Measurements from ENCODE around the gene HERC3. TPM values are rescaled to one million over a fixed set of nuclear protein-coding genes. Genes with fewer than 3 reads are reported as not detected.

The HERC3 gene
- total and polyA plus RNA-seq, 2 of the 13 experiments (the other 11 are each of a cell fraction or from before 2014, with no cell fraction given) = 3.8 to 6.2 TPM

DNA sequence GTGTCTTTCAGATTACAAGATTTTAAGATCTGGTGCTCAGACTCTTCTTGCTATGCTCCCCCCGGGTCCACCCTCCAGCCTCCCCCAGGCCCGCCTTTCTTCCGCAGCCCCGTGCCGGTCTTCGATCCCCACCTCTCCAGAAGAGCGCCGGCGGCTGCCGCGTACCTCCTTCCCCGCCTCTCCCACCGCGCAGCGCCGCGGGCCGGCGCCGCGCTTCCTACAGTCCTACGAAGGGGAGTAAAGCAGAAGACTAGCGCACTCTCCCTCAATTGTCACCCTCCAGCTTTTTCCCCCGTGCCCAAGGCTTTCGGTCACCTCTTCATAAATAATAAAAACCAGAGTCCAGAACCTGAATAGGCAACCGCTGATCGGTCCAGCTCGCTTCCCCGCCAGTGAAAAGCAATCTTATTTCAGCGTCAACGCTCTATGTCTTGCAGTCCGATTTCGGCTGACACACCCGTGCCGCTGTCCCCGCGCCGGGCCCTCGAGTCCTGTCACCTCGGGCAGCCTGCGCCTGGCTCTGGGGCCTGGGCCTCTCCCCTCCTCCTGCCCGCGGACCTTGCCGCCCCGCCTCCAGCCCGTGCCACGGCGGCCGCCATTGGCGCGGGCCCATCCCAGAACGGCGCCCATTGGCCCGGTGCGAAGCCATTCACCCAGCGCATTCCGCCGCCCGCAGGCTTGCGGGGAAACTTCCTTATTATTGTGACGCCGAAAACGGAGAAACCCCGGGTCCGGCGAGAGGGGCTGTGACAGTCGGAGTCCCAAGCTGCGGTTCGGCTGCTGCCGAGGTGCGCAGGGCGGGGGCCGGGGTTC is at the start of gene HERC3 (continued):
- TF ChIP-seq, protein P1, sequence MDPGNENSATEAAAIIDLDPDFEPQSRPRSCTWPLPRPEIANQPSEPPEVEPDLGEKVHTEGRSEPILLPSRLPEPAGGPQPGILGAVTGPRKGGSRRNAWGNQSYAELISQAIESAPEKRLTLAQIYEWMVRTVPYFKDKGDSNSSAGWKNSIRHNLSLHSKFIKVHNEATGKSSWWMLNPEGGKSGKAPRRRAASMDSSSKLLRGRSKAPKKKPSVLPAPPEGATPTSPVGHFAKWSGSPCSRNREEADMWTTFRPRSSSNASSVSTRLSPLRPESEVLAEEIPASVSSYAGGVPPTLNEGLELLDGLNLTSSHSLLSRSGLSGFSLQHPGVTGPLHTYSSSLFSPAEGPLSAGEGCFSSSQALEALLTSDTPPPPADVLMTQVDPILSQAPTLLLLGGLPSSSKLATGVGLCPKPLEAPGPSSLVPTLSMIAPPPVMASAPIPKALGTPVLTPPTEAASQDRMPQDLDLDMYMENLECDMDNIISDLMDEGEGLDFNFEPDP (CRISPR knock-in tag; conservative IDR thresholded peaks at IDR 0.05) = no peak
- TF ChIP-seq NFKB2 (CRISPR knock-in tag; IDR thresholded peaks at IDR 0.05; ENCODE audit: borderline replicate concordance) = 0 out of 2 replicates have a peak, but pooled peaks have one; percentile 37
- no peak for TF ChIP-seq MAFF (IDR thresholded peaks at IDR 0.05; ENCODE audit: low read depth, low read length)
- no peak for TF ChIP-seq RBM22 (optimal IDR thresholded peaks at IDR 0.05; ENCODE audit: low read length)
- TF ChIP-seq, protein P2, sequence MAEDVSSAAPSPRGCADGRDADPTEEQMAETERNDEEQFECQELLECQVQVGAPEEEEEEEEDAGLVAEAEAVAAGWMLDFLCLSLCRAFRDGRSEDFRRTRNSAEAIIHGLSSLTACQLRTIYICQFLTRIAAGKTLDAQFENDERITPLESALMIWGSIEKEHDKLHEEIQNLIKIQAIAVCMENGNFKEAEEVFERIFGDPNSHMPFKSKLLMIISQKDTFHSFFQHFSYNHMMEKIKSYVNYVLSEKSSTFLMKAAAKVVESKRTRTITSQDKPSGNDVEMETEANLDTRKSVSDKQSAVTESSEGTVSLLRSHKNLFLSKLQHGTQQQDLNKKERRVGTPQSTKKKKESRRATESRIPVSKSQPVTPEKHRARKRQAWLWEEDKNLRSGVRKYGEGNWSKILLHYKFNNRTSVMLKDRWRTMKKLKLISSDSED (CRISPR knock-in tag; IDR thresholded peaks at IDR 0.05) = no peak
- TF ChIP-seq ZNF546 (CRISPR knock-in tag; conservative IDR thresholded peaks at IDR 0.05) = no peak
- 0 out of 2 replicates have a peak, but pooled peaks have one; percentile 8 for TF ChIP-seq POGZ (CRISPR knock-in tag; IDR thresholded peaks at IDR 0.05)
- no peak for TF ChIP-seq TRIM24 (CRISPR knock-in tag; IDR thresholded peaks at IDR 0.05)
- no peak for TF ChIP-seq ZUFSP (CRISPR knock-in tag; IDR thresholded peaks at IDR 0.05; ENCODE audit: borderline replicate concordance)
- TF ChIP-seq, protein P3, sequence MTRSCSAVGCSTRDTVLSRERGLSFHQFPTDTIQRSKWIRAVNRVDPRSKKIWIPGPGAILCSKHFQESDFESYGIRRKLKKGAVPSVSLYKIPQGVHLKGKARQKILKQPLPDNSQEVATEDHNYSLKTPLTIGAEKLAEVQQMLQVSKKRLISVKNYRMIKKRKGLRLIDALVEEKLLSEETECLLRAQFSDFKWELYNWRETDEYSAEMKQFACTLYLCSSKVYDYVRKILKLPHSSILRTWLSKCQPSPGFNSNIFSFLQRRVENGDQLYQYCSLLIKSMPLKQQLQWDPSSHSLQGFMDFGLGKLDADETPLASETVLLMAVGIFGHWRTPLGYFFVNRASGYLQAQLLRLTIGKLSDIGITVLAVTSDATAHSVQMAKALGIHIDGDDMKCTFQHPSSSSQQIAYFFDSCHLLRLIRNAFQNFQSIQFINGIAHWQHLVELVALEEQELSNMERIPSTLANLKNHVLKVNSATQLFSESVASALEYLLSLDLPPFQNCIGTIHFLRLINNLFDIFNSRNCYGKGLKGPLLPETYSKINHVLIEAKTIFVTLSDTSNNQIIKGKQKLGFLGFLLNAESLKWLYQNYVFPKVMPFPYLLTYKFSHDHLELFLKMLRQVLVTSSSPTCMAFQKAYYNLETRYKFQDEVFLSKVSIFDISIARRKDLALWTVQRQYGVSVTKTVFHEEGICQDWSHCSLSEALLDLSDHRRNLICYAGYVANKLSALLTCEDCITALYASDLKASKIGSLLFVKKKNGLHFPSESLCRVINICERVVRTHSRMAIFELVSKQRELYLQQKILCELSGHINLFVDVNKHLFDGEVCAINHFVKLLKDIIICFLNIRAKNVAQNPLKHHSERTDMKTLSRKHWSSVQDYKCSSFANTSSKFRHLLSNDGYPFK (CRISPR knock-in tag; IDR thresholded peaks at IDR 0.05; ENCODE audit: borderline replicate concordance) = peak; percentile 70
- TF ChIP-seq ZFP62 (CRISPR knock-in tag; IDR thresholded peaks at IDR 0.05) = no peak
- peak; percentile 41; the same call in 1 of the 2 replicates for TF ChIP-seq MED1 (CRISPR knock-in tag; IDR thresholded peaks at IDR 0.05)
- TF ChIP-seq HOXA3 (CRISPR knock-in tag; IDR thresholded peaks at IDR 0.05) = peak; percentile 61
- TF ChIP-seq, protein P4, sequence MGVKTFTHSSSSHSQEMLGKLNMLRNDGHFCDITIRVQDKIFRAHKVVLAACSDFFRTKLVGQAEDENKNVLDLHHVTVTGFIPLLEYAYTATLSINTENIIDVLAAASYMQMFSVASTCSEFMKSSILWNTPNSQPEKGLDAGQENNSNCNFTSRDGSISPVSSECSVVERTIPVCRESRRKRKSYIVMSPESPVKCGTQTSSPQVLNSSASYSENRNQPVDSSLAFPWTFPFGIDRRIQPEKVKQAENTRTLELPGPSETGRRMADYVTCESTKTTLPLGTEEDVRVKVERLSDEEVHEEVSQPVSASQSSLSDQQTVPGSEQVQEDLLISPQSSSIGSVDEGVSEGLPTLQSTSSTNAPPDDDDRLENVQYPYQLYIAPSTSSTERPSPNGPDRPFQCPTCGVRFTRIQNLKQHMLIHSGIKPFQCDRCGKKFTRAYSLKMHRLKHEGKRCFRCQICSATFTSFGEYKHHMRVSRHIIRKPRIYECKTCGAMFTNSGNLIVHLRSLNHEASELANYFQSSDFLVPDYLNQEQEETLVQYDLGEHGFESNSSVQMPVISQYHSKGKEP (CRISPR knock-in tag; IDR thresholded peaks at IDR 0.05) = no peak
- TF ChIP-seq ATF4 (CRISPR knock-in tag; IDR thresholded peaks at IDR 0.05) = 0 out of 4 replicates have a peak, but pooled peaks of 1 of the 2 experiments have one; percentile 50
- TF ChIP-seq GTF2F1 (IDR thresholded peaks at IDR 0.05; ENCODE audit: low read length) = no peak
- no peak for TF ChIP-seq NFIC (IDR thresholded peaks at IDR 0.05; ENCODE audit: low read length)
- TF ChIP-seq ZNF567 (CRISPR knock-in tag; IDR thresholded peaks at IDR 0.05; ENCODE audit: borderline replicate concordance) = no peak
